HTERT RPE-1 (cell line): Measurements from ENCODE around the gene MEIKIN.

Source experiments
- in situ Hi-C: fragments of 300-500 bp; cut with MboI; formaldehyde crosslinking; loops from 4 replicates; pipeline ENCODE4 v1.14.3; 2020; ENCODE audit warnings: low sequenced_read_pairs

The MEIKIN gene

DNA sequence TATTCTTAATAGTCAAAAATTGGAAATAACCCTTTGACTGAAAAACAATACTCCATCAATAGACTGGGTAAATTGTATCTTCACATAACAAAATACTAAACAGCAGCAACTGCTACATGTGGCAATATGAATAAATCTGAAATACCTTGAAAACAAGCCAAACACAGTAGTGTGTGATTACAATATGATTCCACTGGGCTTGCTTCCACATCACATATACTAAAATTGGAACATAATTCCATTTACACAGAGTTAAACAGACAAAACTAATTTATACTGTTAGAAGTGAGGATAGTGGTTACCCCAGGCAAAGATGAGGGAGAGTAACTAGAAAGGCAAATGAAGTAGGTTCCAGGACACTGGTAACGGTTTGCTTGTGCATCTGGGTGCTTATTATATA is 169.0 kb downstream of the MEIKIN start:
- in situ Hi-C loops: no loop called here

DNA sequence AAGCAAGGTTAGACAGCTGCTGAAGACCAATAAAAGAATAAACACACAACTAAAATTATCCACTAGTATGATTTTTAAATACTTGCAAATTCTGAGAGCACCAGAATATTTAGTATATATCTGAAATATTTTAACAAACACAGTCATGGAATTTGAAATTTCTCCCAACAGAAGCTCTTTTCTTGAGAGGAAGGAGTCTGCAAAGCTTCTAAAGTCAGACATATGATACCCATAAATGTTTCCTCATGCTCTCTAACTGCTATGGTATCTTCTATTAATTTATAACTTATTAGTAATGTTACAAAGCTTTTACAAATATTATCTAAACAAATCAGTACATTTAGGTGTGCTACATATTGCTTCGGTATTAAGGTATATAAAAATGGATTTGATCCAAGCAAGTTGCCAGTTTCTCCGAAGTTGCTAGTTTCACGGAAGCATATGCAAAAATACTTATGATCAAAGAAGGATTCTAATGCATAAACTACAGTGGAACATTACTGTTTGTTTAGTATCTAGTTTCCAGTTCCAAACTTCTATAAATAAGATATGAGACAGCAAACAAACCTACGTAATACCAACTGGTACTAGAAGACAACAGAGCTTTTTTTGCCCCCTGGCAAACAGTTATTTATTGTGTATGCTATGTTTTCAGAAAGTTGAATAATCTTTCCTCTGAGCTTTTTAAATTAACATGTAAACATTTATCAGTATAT is 170.7 kb downstream of the MEIKIN start:
- in situ Hi-C loops: no loop called here

DNA sequence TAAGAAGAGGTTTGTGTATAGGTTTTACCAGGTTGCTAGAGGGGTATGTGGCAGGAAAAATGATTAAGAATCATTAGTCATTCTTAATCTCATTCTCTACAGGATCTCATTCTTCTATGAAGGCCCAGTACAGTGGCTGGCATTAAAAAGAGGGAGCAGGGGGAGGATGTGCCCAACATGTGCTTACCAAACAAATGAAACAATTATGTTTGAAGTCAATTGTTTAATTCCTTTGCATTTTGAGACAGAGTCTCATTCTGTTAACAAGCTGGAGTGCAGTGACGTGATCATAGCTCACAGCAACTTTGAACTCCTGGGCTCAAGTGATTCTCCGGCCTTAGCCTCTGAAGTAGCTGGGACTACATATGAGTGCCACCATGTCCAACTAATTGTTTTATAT is 171.7 kb downstream of the MEIKIN start:
- in situ Hi-C loops: no loop called here

DNA sequence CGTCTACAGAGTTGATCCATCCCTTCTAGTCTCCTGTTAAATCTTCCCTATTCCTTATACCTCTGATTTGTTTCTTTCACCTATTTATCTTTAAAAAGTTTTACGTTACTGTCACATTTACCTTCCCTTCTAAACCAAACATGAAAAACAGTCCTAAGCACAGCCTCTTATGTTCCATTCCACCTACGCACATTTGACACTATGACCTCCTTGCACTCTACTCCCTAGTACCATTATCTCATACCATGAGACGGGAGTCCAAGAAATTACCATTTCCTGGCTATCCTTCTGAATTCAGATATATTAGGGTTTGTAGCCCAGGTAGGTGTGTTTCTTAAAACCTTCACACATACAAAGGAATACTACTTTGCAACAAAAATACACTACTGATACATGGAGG is 173.8 kb downstream of the MEIKIN start:
- in situ Hi-C loops: no loop called here

DNA sequence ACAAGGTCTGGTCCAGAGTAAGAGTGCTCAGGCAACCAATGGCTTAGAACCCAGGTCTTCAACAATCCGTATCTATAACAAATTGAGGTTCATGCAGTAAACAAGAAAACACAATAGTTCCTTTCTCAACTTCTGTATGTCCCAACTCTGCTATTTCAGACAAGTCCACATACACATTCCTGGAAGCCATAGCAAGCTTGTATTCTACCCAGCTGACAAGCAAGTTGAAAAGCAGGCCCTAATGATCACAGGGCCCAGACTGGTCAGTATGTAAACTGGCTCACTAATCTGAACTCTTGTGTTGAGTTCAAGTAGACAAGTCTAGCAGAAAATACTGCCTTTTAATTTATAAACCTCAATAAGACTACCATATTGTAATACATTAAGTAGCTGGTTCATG is 175.5 kb downstream of the MEIKIN start:
- in situ Hi-C loops: no loop called here

DNA sequence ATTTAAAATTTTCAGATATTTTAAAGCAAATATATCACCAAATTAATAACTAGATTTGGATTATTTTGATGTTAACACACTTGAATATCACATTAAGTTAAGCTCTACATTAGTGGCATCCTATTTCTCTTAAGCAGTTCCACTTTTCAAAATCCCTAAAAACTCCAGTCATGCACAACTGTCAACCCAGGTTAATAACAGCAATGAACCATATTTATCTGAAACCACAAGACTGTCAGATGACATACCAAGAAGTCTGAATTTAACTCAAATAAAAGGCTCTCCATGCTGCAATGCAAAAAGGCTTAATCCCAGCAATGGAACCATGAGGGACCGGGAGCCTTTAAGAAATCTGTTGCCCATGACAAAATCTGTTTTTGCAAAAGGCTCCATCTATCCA is 176.1 kb downstream of the MEIKIN start:
- in situ Hi-C loops: no loop called here

DNA sequence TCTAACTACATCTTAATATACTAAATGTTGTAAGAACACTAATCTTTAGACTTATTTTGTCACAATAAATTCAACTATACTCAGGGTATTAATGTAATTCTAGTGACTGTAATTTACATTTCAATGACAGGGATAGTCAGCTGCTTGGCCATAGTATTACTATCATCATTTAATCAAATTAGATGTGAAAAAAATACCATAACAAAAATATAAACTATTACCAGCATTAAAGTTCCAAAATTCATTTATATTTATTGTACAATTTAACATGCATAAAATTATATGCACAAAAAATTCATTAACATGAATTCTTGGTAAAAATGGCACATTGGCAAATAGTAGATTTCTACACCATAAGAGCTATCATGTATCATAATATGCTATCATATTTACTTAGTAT is 177.6 kb downstream of the MEIKIN start:
- in situ Hi-C loops: no loop called here

DNA sequence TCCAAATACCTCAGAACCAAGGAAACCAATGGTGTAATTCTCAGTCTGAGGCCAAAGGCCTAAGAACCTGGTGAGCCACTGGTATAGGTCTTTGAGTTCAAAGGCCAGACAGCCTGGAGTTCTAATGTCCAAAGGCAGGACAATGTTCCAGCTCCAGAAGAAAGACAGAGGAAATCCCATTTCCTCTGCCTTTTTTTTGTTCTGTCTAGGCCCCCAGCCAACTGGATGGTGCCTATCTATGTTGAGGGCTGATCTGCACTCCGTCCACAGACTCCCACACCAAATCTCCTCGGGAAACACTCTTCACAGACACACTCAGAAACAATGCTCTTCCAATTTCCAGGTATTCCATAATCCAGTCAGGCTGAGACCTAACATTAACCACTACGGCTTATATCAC is 178.8 kb downstream of the MEIKIN start:
- in situ Hi-C loops: no loop called here

DNA sequence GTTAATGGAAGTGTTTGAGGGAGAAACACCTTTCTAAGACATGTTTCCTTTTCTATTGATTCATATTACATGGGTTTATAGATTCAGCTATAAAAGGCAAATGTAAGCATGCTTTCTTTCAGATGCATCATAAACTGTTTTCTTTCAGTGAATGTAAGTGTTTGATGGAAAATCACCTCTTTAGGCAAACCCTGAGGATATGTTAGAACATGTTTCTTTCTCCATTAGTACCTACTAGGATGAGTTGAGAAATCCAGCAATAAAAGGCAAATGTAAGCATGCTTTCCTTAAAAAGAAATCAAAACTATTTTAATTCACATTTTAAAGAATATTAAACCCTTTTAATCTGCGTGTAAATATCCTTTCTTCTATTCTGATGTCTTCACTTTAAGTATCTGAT is 180.2 kb downstream of the MEIKIN start:
- in situ Hi-C loops: no loop called here

DNA sequence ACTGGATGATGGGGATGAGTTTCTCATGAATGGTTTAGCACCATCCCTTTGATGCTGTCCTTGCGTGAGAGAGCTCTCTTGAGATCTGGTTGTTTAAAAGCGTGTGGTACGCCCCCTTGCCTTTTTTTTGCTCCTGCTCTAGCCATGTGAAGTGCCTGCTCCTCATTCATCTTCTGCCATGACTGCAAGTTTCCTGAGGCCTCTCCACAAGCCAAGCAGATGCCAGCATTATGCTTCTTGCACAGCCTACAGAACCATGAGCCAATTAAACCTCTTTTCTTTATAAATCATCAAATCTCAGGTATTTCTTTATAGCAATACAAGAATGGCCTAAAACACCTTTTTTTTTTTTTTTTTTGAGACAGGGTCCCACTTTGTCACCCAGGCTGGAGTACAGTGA is 181.5 kb downstream of the MEIKIN start:
- in situ Hi-C loops: no loop called here

DNA sequence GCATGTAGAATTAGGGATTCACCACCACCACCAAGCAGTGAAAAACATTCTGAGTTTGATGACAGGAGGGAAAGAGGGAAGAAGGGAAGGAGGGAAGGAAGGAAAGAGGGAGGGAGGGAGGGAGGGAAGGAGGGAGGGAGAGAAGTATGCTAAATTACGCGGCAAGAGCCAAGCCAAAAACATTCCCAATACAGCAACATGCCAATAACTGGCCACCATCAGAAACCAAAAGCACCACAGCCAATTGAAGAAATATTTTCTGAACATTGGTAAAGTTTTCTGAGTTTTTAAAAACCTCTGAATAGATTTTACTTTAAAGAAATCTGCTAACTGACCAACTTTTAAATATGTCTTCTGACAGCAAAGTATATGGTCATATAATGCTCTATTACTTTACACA is 184.7 kb downstream of the MEIKIN start:
- in situ Hi-C loops: no loop called here

DNA sequence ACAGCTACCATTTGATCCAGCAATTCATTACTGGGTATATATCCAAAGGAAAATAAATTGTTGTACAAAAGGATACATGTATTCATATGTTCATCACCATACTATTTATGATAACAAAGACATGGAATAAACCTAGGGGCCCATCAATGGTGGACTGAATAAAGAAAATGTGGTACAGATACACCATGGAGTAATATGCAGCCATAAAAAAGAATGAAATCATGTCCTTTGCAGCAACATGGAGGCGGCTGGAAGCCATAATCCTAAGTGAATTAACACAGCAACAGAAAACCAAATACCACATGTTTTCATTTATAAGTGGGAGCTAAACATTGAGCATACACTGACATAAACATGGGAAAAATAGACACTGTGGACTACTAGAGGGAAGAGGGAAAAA is 185.8 kb downstream of the MEIKIN start:
- in situ Hi-C loops: no loop called here

DNA sequence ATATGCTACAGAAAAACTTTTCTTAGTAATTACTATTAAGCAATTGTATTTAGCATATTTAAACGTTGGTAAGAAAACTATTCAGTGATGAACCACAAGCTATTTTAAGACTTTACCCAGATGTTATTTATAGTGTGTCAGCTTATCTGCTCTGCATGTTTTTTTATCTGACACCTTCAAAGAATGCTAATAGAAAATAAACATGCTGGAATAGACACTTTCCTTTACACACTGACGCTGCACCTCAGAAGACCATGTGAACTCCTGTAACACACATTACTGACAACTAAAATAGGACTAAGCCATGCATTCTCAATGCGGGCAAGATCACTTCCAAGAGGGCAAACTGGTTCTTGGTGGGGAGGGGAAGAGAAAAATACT is 187.0 kb downstream of the MEIKIN start:
- in situ Hi-C loops: no loop called here

DNA sequence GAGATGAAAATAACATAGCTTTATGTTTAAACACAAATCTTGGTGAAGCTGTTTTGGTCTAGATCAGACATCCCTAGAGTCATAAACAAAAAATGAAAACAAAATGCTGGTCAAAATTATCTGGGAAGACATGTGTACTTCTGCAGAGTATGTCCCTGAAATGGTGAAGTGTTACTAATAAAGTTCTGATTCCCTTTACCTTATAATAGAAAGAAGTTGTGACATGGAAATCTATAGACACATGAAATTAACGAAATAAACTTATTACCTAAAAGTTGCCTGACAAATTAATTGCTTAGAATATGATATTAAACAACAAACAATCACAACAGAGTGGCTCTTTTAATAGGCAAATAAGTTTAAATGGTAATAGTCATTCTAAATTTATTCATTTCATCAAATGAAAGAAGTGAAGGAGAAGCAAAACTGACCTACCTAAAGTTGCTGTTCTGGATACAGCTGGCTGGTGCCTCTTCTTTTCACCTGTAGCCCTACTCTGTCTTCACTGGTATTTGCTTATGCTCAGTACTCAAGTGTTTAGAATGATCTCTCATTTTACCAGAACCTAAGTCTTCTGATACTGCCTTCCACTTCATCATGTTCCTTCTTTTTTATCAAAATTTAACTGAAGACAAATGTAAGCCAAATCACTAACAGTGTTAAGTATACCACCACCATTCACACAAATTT is 187.5 kb downstream of the MEIKIN start:
- in situ Hi-C loops: no loop called here
